HEK293T (cell line): Measurements from ENCODE around the gene LUC7L.

Source experiments
- ARNT ChIP-seq: fragments of 450-650 bp; IDR thresholded peaks from 2 replicates; pipeline ENCODE4 v1.6.1; 2017; ENCODE audit warnings: mild to moderate bottlenecking
- BHLHE40 ChIP-seq: fragments of 450-650 bp; IDR thresholded peaks from 2 replicates; pipeline ENCODE4 v1.6.1; 2016; ENCODE audit warnings: mild to moderate bottlenecking, moderate library complexity, borderline replicate concordance
- ELF4 ChIP-seq: fragments of 450-650 bp; IDR thresholded peaks from 2 replicates; pipeline ENCODE4 v1.6.1; 2017; ENCODE audit warnings: antibody characterized with exemption
- FOXA1 ChIP-seq: fragments of 450-650 bp; IDR thresholded peaks from 2 replicates; pipeline ENCODE4 v1.6.1; 2016; ENCODE audit warnings: mild to moderate bottlenecking
- FOXK2 ChIP-seq: fragments of 450-650 bp; IDR thresholded peaks from 2 replicates; pipeline ENCODE4 v1.6.1; 2016; ENCODE audit warnings: mild to moderate bottlenecking
- FOXM1 ChIP-seq: fragments of 450-650 bp; IDR thresholded peaks from 2 replicates; pipeline ENCODE4 v1.6.1; 2017; ENCODE audit warnings: mild to moderate bottlenecking, borderline replicate concordance
- HDGF ChIP-seq: fragments of 450-650 bp; IDR thresholded peaks from 2 replicates; pipeline ENCODE4 v1.6.1; 2017; ENCODE audit warnings: antibody characterized with exemption, borderline replicate concordance
- LEF1 ChIP-seq: fragments of 450-650 bp; IDR thresholded peaks from 2 replicates; pipeline ENCODE4 v1.6.1; 2017; ENCODE audit warnings: mild to moderate bottlenecking, borderline replicate concordance
- SP1 ChIP-seq: fragments of 450-650 bp; IDR thresholded peaks from 2 replicates; pipeline ENCODE4 v1.6.1; 2017
- SUZ12 ChIP-seq: fragments of 450-650 bp; IDR thresholded peaks from 2 replicates; pipeline ENCODE4 v1.6.1; 2016; ENCODE audit warnings: mild to moderate bottlenecking
- TARDBP ChIP-seq: fragments of 450-650 bp; IDR thresholded peaks from 2 replicates; pipeline ENCODE4 v1.6.1; 2016

- no peak for TF ChIP-seq HDGF
- TF ChIP-seq FOXK2: no peak
- TF ChIP-seq BHLHE40: no peak
- TF ChIP-seq ARNT: no peak
- no peak for TF ChIP-seq ELF4
- no peak for TF ChIP-seq SP1
- TF ChIP-seq FOXA1: no peak
- no peak for TF ChIP-seq FOXM1
- no peak for TF ChIP-seq LEF1
- TF ChIP-seq SUZ12: no peak
- no peak for TF ChIP-seq TARDBP
Observed at GRCh38 chr16:245105-245504, 15.9 kb upstream of the LUC7L start.
